Transverse colon (tissue), 4 donors: Measurements from ENCODE around the gene FDXACB1. TPM values are rescaled to one million over a fixed set of nuclear protein-coding genes. Genes with fewer than 3 reads are reported as not detected.

Experiments used
- DNase-seq: peaks from one replicate; pipeline ENCODE4 v3.0.0-alpha.2; 2019
- H3K27ac ChIP-seq, 4 donors: fragments of 200-600 bp; sonication (generic); 2 replicates each; pipeline ENCODE4 v1.5.1; 2016 to 2018; ENCODE audit warnings: inconsistent platforms in 4 of 4
- H3K27me3 ChIP-seq: fragments of 200-600 bp; sonication (generic); 2 replicates; pipeline ENCODE4 v1.5.1; 2017; ENCODE audit warnings: inconsistent platforms
- H3K36me3 ChIP-seq, 4 donors: fragments of 200-600 bp; sonication (generic); 2 replicates each; pipeline ENCODE4 v1.5.1; 2017 to 2019; ENCODE audit warnings: inconsistent platforms in 4 of 4
- H3K4me1 ChIP-seq, 4 donors: fragments of 200-600 bp; sonication (generic); 2 replicates each; pipeline ENCODE4 v1.5.1; 2017 to 2020; ENCODE audit warnings: inconsistent platforms in 4 of 4
- H3K4me3 ChIP-seq, 4 donors: fragments of 200-600 bp; sonication (generic); 1 replicate in 1 of 4; 2 replicates in 3 of 4; pipeline versions ENCODE4 v1.5.1 to v1.6.1; 2017 to 2019; ENCODE audit warnings: inconsistent platforms in 4 of 4
- H3K9me3 ChIP-seq, 2 donors: fragments of 200-600 bp; sonication (generic); 2 replicates each; pipeline ENCODE4 v1.5.1; 2017 to 2019; ENCODE audit warnings: inconsistent platforms in 2 of 2
- CTCF ChIP-seq, 5 experiments: fragments of 200-600 bp in 3 of 5; fragments of 450-650 bp in 2 of 5; sonication (generic) in 3 of 5; IDR thresholded peaks; 1 replicate in 2 of 5; 2 replicates in 3 of 5; pipeline ENCODE4 v1.5.1; 2016 to 2017; ENCODE audit warnings: antibody characterized with exemption in 5 of 5, inconsistent platforms in 3 of 5, mild to moderate bottlenecking in 2 of 5, moderate library complexity in 1 of 5
- EP300 ChIP-seq: sonication (generic); formaldehyde crosslinking; IDR thresholded peaks from one replicate; pipeline ENCODE4 v1.6.1; 2017; ENCODE audit warnings: antibody characterized with exemption, low read depth
- POLR2A ChIP-seq: fragments of 450-650 bp; IDR thresholded peaks from one replicate; pipeline ENCODE4 v1.6.1; 2016; ENCODE audit warnings: antibody characterized with exemption, mild to moderate bottlenecking, moderate library complexity
- POLR2AphosphoS5 ChIP-seq, 3 donors: sonication (generic); formaldehyde crosslinking; IDR thresholded peaks; one replicate each; pipeline ENCODE4 v1.6.1; 2016; ENCODE audit warnings: antibody characterized with exemption in 3 of 3
- WGBS, 2 donors: methylation state at CpG; one replicate each; pipeline ENCODE4 v1.1.5; 2018; ENCODE audit warnings: low coverage in 1 of 2; 5-methylcytosine and 5-hydroxymethylcytosine counted together
- in situ Hi-C, 4 donors: fragments of 200-750 bp; cut with MboI; loops; one replicate each; pipeline versions ENCODE4 v1.15.0 to v1.15.1; 2017; ENCODE audit warnings: low sequenced_read_pairs in 3 of 4, low pct_ligation_motif_present in 1 of 4, low pct_unique_long_range_greater_than_20kb in 1 of 4
- intact Hi-C: fragments of 100-400 bp; cut with DNase I; formaldehyde crosslinking; loops from one replicate; pipeline ENCODE4 v1.15.1; 2023; ENCODE audit warnings: low total_unique reads
- total RNA-seq, 4 donors: library from RNA; depleted of rRNA; stranded (reverse); fragments of >200 nt; gene quantifications; one replicate each; pipeline ENCODE4 v1.1.0, GENCODE V29; 2016

FDXACB1 gene
- total RNA-seq, 4 donors from 2014 or later: 1.4 to 3.4 (median 1.5) TPM; not detected in 1

GRCh38 chr11:111882202-111882601, 3.2 kb upstream of the FDXACB1 start:
- H3K27me3 ChIP-seq: no peaks in the 10 kb centered on the region
- TF ChIP-seq CTCF (IDR thresholded peaks at IDR 0.05) (no peak), EP300 (no peak), POLR2AphosphoS5 (IDR thresholded peaks at IDR 0.05) (no peak), POLR2A (no peak)
- no peak overlapping the region for H3K27ac ChIP-seq
- intact Hi-C loops (no loop called here), in situ Hi-C loops (no loop called here)
- H3K36me3 ChIP-seq: no peaks in the 10 kb centered on the region
- peaks cover 6 to 16% (median 9%) of the 10 kb centered on the region in 4 donors for H3K4me1 ChIP-seq
- no peak overlapping the region for H3K4me3 ChIP-seq
- WGBS, 2 donors: 93 to 100% methylated on average over 1 to 5 of the region's 5 CpGs
- DNase-seq: no peak
- no peaks in the 10 kb centered on the region for H3K9me3 ChIP-seq

- in situ Hi-C loops (loop anchor here in 2 of 4 donors (10.0 kb wide), 3 partner anchors 45 to 205 kb away; partner anchors contain the start of genes SDHD (in 1 of the 2) and TIMM8B (in 1 of the 2)), intact Hi-C loops (loop anchor here (5.0 kb wide), 1 partner anchor 98 kb away; no protein-coding TSS in a partner anchor)
- Histone ChIP-seq H3K27ac (peak overlapping the region; percentile 88 to 96 (median 92)), H3K36me3 (no peaks in the 10 kb centered on the region), H3K27me3 (no peaks in the 10 kb centered on the region), H3K4me1 (peaks cover 6 to 16% (median 9%) of the 10 kb centered on the region in 4 donors), H3K4me3 (peak overlapping the region; percentile 42 to 58 (median 48)), H3K9me3 (no peaks in the 10 kb centered on the region)
- no peak for DNase-seq
- WGBS, 2 donors: 39 to 86% methylated on average over 1 to 6 of the region's 6 CpGs
- TF ChIP-seq POLR2A: no peak
- TF ChIP-seq POLR2AphosphoS5 (IDR thresholded peaks at IDR 0.05): no peak
- no peak for TF ChIP-seq EP300
- TF ChIP-seq CTCF (IDR thresholded peaks at IDR 0.05): no peak
Measured at GRCh38 chr11:111879637-111879960, 634 bp upstream of the FDXACB1 start.

- H3K4me1 ChIP-seq: peaks cover 6 to 16% (median 9%) of the 10 kb centered on the region in 4 donors
- peak overlapping the region; percentile 48 to 58 (median 49) for H3K4me3 ChIP-seq
- DNase-seq: no peak
- in situ Hi-C loops (loop anchor here in 2 of 4 donors (10.0 kb wide), 3 partner anchors 46 to 206 kb away; partner anchors contain the start of genes SDHD (in 1 of the 2) and TIMM8B (in 1 of the 2)), intact Hi-C loops (loop anchor here (5.0 kb wide), 1 partner anchor 99 kb away; no protein-coding TSS in a partner anchor)
- H3K36me3 ChIP-seq: no peaks in the 10 kb centered on the region
- WGBS, 2 donors: 0 to 1% methylated on average over 2 to 13 of the region's 13 CpGs
- no peaks in the 10 kb centered on the region for H3K9me3 ChIP-seq
- no peaks in the 10 kb centered on the region for H3K27me3 ChIP-seq
- no peak for TF ChIP-seq CTCF (IDR thresholded peaks at IDR 0.05)
- TF ChIP-seq POLR2AphosphoS5 (IDR thresholded peaks at IDR 0.05): no peak
- no peak for TF ChIP-seq EP300
- no peak for TF ChIP-seq POLR2A
- peak overlapping the region; percentile 88 to 96 (median 92) for H3K27ac ChIP-seq
Measured at GRCh38 chr11:111878385-111878848, 548 bp downstream of the FDXACB1 start.

GRCh38 chr11:111871693-111872161, 7.2 kb downstream of the FDXACB1 start:
- Histone ChIP-seq H3K4me3 (peak overlapping the region; percentile 85 to 96 (median 94)), H3K4me1 (peaks cover 0 to 14% (median 11%) of the 10 kb centered on the region in 4 donors), H3K9me3 (no peaks in the 10 kb centered on the region), H3K27me3 (no peaks in the 10 kb centered on the region), H3K27ac (peak overlapping the region; percentile 89 to 96 (median 94)), H3K36me3 (peaks cover 0 to 13% (median 4%) of the 10 kb centered on the region in 4 donors)
- TF ChIP-seq EP300 (no peak), CTCF (IDR thresholded peaks at IDR 0.05) (no peak), POLR2A (no peak), POLR2AphosphoS5 (IDR thresholded peaks at IDR 0.05) (no peak)
- in situ Hi-C loops: loop anchor here in 2 of 4 donors (10.0 kb wide), 3 partner anchors 53 to 213 kb away; partner anchors contain the start of genes SDHD (in 1 of the 2) and TIMM8B (in 1 of the 2)
- intact Hi-C loops: no loop called here
- no peak for DNase-seq
- WGBS, 2 donors: 51 to 52% methylated on average over 5 of the region's 5 CpGs
